GM18520 (cell line): ENCODE data around the gene RPL35.
"Not testable (repeated sequence)": the region's sequence is repeated elsewhere in the genome, so short reads cannot be mapped to it uniquely, and the experiment has no call there.

Source experiments
- ATAC-seq: cut with Tn5 transposase; IDR thresholded peaks from one replicate; pipeline ENCODE4 v1.9.1; 2021; ENCODE audit not compliant: unreplicated experiment

Gene RPL35

DNA sequence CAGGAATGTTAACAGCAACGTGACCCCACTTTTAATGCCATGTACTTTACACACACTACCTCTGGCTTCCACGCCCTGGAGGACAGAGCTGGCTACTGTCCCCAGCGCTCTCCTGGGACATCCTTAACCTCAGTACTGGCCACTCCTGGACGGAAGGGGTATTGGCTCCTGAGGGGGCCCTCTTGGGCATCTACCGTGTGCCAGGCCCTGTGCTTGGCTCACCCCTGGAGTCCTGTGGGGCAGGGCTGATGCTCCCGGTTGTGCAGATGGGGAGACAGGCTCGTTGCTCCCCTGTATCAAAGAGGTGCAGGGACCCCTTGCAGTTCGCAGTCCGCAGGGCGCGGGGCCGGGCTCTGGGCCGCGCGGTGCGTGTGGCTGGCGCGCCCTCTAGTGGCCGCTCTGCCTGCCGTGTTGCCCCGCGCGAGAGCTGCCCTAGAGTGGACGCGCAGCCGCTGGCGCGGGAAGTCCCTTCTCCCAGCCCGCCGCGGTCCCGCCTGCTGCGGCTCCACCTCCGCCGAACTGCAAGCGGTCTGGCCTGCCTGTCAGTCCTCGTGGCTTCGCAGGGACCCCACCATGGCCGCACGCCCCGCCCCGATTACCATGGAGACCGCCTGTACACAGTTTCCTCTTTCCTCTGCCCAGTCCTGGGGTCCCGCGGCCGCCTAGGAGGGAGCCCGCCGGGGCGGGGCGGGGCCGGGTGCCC, 8.8 kb downstream of the RPL35 start, which contains the start of gene WDR38:
WDR38 (plus strand) TSS at position 632 of the 703 bp plus-strand sequence. CDS start 72 bp downstream, outside the sequence.
- peak; percentile 54 for ATAC-seq

DNA sequence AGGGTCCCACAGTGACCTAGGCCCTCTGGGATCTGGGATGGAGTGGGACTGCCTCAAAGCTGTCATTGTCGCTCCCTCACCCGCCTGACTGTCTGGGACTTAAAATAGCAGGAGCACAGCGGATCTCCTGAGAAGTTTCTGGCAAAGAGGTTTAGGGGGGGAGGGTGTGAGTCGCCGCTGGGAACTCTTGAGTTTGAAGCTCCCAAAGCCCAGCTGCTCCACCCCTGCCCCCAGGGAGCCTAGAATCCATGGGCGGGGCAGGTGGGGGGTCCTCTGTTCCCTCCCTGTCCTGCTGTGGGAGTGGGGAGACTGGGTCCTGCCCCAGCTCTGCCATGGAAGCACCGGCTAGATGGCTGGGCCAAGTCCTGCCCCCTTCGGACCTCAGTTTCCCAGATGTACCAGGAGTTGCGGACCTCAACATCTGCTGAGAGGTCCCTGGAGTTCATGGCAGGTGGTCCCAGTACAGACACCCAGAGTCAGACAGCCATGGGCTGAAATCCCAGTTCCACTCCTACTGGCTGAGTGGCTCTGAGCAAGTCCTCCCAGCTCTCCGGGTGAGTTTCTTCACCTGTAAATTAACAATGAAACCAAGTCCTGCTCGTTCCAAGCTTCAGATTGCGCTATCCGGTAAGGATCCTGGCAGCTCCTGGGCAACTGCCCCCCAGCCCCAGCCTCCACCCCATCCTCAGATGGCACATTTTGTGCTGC, 9.5 kb downstream of the RPL35 start:
- no peak for ATAC-seq

DNA sequence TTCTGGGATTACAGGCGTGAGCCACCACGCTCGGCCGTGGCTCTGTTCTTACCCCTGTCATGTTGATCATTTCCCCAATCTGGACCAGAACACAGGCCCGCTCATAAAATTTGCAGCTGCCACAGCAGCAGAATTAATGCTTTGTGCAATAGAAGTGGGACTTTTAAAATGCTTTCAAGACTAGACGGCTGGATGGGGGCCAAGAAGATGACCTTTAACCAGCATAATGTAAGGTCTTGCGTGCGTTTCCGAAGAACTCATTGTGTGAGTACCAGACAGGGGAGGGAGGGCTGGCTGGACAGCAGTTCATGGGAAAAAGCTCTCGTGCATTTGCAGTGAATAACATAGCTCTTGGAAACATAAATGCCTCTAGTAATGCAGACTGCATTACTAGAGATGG, 12.0 kb downstream of the RPL35 start:
- ATAC-seq, result no peak

DNA sequence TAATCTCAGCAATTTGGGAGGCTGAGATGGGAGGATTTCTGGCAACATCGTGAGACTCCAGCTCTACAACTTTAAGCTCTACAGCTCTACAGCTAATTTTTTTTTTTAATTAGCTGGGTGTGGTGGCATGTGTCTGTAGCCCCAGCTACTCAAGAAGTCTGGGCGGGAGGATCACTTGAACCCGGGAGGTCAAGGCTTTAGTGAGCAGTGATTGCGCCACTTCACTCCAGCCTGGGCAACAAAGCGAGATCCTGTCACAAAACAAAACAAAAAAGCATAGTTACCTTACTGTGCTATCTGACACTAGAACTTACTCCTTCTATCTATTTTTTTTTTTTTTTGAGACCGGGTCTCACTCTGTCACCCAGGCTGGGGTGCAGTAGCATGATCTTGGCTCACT, 14.8 kb downstream of the RPL35 start:
- ATAC-seq, result no peak

DNA sequence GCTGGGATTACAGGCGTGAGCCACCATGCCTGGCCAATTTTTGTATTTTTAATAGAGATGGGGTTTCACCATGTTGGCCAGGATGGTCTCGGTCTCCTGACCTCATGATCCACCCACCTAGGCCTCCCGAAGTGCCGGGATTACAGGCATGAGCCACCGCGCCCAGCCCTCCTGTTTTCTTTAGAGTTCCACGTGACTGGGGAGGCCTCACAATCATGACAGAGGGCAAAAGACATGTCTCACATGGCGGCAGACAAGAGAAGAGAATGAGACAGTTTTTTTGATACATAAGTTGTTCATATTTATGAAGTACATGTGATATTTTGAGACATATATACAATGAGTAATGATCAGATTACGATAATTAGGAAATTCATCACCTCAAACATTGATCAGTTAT, 15.3 kb downstream of the RPL35 start:
- ATAC-seq, result not testable (repeated sequence)

DNA sequence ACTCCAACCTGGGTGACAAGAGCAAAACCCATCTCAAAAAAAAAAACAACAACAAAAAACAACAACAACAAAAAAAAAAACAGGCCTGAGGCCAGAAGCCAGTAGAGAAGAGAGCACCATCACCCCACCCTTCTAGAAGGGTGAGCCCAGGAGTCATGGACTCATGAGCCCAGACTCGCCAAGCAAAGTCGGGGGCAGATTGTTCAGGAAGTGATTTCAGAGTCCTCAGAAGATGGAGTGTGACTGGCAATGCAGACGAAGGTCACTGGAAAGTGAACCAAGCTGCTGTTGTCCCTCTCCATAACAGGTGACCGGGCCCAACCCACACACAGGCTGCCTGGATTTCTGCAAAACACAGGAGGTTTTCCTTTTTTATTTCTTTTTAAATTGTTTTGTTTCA, 17.5 kb downstream of the RPL35 start:
- no peak for ATAC-seq

DNA sequence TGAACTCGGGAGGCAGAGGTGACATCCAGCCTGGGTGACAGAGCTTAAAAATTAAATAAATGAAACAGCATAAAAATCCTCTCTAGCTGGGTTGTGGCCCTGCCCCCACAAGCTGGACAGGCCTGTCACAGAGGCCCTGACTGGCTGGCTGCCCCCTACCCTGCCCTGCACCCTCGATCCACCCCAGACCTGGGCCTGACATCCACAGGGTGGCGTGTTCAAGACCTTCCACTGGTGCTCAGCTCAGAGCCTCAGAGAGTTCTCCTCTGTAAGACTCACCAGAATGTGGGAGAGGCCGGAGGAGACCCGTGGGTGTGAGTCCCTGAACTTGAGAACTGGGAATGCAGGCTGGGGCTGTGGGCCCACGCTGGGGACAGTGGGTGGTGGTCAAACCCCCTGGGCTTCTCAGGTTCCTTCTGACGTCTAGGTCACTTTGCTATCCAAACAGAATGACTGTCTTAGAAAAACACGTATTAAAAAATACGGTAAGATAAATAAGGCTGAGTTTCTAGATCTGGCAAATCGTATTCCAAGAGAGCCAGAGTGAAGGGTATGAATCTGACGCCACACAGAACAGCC, 18.2 kb downstream of the RPL35 start:
- ATAC-seq, result no peak

DNA sequence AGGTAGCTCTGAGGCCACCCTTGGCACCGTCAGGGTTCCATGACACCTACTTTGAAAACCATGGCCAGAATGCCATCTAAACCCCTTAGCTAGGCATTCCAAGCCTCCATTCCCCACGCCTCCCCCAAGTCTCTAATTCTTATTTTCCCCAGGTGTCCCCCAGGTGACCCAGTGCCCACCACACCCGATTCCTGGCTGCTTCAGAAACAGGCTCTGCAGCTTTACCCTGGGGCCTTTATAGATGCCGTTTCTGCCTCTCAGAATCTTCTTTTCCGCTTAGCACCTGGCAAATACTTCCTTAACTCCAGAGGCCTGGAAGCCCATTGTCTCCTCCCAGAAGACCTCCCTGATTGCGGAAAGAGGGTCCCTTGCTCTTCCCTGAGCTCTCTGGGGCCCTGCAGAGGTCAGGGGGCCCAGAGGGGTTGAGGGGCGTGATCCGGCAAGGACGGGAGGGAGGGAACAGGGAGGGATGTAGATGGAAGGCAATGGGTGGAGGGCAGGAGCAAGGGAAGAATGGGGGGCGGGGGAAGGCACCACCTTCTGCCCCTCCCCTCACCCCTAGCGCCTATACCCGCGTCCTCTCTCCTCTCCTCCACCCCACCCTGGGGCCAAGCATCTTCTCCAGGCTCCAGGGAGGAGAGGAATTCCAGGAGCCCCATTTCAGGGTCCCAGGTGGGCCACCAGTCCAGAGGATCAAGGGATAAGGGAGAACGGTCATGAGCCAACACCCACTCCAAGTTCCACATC, 20.5 kb downstream of the RPL35 start:
- ATAC-seq, result no peak

DNA sequence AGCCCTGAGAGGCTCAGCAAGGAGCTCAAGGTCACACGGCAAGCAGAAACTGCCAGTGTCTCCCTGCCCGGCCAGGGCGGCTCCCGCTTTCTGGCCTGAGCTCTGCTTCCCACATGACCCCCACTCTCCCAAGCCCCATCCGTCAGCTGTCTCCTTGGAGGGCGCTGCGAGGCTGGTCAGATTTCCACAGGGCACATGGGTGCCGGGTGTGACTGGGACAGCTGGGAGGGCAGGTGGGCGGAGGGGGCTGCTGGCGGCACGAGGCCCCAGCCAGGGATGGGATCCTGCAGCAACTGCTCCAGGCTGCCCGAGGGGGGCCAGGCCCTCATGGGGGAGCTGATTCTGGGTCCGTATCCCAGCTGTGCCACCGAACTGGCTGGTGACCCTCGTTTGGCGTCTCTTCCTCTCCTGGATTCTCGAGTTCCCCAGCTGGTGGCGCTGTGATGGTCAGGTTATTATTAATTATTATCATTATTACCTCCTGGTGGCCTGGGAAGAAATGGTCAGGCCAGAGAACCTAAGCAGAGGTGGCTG, 21.4 kb downstream of the RPL35 start:
- ATAC-seq, result no peak

DNA sequence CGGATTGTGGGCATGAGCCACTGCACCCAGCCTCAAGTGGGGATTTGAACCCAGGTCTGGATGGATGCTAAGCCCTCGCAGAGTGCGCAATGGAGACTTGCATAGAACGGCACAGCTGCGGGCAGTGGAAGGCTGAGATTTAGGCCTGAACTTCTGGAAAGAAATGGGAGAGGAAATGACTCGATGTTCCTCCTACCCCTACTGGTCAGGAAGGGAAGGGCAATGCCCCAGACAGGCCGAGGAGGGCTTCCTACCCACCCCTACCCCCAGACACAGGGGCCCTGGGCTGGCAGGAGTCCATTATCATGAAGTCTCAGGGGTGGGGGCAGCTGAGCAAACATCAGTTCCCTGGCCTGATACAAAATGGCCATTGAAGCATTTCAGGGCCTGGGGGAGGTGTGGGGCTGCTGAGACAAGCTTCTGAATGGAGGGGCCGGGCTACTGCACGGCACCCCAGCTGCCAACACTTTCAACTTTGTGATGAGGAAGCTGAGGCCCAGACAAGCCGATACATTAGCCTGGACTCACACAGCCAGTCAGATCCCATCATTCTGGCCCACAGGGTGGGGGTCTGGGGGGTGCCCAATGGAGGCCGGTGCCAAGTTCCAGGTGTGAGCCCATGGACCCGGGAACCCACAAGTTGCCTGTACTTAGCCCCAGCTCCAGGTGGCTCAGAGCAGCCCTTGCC, 22.0 kb downstream of the RPL35 start:
- ATAC-seq, result no peak

DNA sequence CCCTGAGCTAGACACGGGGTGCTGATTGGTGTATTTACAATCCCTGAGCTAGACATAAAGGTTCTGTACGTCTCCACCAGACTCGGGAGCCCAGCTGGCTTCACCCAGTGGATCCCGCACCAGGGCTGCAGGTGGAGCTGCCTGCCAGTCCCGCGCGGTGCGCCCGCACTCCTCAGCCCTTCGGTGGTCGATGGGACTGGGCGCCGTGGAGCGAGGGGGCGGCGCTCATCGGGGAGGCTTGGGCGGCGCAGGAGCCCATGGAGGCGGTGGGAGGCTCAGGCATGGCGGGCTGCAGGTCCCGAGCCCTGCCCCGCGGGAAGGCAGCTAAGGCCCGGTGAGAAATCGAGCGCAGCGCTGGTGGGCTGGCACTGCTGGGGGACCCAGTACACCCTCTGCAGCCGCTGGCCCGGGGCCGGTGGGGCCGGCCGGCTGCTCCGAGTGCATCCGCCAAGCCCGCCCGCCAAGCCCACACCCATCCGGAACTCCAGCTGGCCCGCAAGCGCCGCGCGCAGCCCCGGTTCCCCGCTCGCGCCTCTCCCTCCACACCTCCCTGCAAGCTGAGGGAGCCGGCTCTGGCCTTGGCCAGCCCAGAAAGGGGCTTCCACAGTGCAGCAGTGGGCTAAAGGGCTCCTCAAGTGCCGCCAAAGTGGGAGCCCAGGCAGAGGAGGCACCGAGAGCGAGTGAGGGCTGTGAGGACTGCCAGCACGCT, 23.0 kb downstream of the RPL35 start:
- ATAC-seq, result not testable (repeated sequence)

DNA sequence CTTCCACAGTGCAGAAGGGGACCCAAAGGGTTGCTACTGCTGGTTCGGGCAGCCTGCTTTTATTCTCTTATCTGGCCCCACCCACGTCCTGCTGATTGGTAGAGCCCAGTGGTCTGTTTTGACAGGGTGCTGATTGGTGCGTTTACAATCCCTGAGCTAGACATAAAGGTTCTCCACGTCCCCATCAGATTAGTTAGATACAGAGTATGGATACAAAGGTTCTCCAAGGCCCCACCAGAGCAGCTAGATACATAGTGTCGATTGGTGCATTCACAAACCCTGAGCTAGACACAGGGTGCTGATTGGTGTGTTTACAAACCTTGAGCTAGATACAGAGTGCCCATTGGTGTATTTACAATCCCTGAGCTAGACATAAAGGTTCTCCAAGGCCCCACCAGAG, 23.6 kb downstream of the RPL35 start:
- ATAC-seq, result not testable (repeated sequence)

DNA sequence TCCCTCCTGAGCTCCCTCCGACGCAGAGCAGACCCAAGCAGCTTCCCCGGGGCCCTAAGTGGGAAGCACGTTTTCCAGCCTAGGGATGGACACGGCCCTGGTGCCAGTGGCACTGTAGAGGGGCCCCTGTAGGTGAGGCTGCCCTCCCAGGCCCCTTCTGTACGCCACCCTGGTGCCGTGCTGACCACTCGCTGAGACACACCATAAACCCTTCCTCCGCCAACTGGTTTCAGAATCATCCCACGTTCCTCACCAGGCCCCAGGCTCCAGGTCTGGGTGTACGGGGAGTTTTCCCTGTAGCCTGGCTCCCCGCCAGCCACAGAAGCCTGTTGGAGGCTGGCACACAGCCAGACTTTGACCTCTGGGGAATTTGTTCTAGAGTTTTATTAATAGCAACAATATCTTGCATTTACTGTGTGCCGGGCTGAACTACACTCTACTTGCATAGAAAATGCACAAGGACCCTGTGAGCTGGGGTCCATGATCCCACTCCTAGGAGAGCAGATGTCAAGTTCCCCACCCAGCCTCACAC, 26.7 kb downstream of the RPL35 start:
- ATAC-seq, result no peak

DNA sequence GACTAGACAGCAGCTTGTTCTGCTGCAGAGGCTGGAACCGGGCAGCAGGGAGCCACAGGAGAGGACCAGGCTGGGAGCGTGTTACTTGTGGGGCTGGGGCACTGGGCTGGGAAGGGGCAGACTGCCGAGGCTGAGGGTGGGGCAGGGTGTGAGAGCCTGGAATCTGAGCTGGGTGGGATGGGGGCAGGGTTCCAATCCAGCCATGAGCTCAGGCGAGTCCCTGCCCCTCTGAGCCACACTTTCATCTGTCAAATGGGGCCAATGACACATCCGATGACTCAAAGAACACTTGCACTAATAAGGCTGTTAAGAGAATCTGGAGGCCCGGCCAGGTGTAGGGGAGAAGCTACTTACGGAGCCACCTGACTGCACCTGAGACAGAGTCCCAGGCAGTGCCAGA, 27.2 kb downstream of the RPL35 start:
- ATAC-seq, result no peak

DNA sequence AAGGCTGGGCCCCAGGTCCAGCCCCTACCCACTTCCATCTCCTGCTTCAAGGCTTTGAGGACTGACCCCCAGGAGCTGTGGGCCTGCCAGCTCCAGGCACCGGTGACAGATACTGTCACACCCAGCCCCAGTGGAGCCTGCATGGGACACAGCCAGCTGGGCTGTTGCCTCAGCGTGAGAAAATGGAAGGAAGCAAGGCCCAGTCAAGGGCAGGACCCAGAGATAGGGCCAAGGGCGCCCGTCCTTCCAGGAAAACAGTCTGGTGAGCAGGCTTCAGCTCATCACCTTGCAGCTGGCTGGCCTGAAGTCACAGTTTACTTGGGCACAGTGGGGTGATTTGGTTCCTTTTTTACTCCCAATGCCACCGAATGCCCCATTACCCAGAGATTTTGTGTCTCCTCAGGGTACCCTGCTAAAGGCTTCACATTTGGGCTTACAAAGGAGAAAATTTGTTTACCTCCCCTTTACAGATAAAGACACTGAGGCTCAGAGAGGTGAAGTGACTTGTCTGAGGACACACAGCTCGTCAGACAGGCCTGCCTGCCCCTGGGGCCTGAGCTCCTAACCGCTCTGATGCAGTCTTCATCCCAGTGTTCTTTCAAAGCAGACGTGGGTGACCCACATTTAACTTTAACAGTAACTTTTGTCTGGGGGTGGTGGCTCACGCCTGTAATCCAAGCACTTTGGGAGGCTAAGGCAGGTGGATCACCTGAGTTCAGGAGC, 30.0 kb downstream of the RPL35 start:
- ATAC-seq, result no peak

DNA sequence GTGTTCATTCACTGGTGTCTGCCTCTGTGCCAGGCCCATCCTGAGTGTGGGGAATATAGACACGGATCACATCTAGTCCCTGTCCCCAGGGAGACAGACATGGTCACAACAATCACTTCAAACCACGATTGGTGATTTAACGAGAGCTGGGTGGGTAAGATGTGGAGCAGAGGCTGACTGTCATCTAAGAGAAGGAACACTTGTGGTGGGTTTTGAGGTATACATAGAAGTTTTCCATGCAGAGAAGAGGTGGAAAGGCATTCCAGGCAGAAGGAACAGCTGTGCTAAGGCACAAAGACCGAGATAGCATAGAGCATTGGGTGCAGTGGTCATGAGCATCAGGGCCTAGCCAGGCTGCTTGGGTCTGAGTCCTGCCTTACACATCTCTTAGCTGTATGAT, 31.2 kb downstream of the RPL35 start:
- ATAC-seq, result no peak

DNA sequence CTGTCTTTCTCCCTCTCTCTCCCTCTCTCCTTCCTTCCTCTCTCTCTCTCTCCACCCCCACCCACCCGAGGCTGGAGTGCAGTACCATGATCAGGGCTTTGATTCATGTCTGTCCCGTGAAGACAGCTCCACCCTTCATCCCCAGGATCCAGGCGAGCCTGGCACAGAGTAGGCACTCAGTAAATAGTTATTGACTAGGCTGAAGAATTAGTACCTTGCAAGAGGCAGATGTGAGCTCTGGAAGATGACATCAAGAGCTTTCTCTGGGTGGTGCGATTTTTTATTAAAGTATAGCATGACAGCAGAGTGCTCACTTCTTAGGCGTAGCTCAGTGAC, 32.5 kb downstream of the RPL35 start:
- no peak for ATAC-seq

DNA sequence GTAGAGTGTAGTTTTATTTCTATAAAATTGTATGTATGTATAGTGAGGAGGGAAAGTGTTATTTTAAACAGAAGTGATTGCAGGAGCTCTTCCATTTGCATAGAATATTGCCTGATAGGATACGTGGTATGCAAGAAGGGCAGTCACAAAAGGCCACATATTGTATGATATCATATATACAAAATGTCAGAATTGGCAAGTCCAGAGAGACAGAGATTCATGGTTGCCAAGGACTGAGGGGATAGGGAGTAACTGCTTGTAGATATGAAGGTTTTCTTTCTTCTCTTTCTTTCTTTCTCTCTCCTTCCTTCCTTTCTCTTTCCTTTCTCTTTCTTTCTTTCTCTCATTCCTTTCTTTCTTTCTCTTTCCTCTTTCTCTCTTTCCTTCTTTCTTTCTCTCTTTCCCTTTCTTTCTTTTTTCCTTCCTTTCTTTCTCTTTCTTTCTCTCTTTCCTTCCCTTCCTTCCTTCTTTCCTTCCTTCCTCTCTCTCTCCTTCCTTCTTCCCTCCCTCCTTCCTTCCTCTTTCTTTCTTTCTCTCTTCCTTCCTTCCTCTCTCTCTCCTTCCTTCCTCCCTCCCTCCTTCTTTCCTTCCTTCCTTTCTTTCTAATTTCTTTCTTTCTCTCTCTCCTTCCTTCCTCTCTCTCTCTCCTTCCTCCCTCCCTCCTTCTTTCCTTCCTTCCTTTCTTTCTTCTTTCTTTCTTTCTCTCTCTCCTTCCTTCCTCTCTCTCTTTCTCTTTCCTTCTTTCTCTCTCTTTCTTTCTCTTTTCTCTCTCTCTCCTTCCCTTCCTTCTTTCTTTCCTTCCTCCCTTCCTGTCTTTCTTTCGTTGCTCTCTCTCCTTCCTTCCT, 33.0 kb downstream of the RPL35 start:
- ATAC-seq, result no peak
